SIG-M5 (cell line): ENCODE results near the gene ELAVL2.

Experiments used
- DNase-seq: peaks from one replicate; lab custom pipeline; 2025; lab: John Stamatoyannopoulos, UW

The ELAVL2 gene

DNA sequence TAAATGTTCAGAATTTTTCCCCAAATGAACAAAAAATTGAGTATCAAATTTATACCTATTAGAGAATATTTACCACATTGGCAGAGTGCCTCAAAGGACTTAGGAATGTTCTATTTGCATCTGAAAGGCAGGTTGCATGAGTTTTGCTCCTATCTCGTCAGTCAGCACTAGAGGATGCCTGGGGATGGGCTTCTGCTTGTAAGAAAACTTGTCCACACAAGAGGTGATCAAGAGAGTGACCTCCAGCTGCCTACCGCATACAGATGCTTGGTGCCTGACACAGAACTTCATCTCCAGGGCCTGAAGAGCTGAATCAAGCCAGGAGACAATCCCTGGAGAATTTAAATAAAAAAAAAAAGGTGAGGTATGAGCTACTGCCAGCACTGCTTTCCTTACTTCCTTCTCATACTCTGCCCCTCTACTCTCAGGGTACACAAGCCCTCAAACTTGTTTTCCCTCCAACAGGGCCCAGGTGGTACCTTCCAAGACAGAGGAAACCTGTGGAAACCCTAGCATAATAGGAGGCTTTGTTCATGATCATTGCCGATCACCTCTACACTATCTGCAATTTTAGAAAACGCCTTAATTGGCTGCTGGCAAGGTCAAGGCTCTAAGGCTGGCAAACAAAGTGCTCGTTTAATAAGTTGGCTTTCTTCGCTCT lies 166.6 kb downstream of the ELAVL2 start:
- DNase-seq = no peak

DNA sequence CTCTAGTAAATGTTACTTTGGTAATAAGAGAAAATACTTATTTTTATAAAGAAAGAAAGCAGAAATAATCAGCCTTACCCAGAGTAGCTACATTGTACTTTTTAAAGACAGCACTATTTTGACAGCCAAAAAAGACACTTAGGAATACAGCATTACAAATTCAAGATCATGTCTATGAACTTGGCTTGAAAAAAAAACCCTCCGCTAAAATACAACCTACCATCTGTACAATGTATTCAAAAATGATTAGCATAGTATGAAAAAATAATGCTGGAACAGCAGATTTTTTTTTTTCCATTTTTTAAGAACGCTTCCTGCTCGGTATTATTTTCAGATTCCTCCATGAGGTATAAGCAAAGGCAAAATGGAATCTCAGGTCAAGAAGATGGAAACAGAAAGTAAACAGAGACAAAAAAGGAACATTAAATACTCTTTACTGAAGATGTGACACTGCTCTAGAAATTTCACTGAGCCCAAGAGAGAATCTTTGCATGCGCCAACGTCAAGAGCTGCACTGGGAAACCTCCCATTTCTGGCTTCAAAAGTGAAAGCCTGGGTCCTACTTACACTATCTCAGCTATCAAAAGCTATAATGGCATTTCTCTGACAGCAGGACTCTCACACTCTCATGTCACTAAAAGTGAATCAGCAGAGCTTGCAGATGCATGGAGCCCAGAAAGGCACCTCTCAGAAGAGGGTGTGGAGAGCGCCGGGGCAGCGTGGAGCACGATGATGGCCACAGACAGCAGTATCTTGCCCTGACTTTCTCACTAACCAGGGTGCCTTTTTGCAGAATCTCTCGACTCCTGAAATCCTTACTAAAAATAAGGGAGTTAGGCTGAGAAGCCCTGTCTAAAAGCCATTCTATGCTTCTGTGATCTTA lies 167.4 kb downstream of the ELAVL2 start:
- DNase-seq = no peak

DNA sequence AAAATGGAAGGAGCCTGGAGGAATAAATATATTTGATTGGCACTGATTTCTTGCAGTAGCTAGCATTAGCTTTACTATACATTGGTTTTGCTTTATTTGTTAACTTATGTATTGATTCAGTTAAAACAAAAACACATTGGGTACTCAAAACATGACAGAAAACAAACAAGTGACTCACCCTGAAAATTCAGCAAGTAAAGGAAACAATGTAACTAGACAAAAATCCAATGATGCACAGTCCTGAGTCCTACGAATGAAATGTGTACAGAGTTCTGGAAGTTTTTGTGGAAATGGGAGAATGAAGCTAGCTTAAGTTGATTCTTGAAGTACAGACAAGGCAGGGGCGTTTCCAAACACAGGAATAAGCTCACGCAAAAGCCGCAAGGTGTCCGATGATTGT lies 175.0 kb downstream of the ELAVL2 start:
- DNase-seq = no peak

DNA sequence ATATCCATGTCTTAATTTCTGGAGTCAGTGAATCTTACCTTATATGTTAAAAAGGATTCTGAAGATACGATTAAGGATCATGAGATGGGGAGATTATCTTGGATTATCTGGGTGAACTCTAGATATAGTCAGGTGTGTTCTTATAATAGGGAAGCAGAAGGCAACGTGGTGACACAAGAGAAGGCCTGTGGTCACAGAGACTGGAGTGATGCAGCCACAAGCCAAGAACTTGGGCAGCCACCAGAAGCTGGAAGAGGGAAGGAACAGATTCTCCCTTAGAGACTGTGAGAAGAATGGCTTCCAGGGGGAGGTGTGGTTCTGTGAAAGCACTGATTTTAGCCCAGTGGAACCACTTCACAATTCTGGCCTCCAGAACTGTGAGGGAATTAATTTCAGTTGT lies 177.4 kb downstream of the ELAVL2 start:
- no peak for DNase-seq

DNA sequence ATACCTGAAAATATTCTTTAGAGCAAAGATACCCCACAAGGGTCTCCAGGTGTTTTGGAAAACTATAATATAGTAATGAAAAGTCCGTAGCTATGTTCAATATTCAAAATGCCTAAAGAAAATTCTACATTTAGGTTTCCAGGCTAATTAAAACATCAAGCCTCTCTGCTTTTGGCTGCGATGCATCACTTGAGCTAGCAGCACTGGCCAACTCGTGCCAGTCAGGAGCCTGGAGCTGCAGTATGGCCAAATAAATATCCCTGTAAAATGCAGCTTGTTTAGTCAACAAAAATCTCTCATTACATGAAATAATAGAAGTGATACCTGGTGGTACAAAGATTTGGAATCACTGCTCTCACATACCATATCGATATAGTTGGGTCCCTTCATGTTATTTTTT lies 181.1 kb downstream of the ELAVL2 start:
- DNase-seq = no peak

DNA sequence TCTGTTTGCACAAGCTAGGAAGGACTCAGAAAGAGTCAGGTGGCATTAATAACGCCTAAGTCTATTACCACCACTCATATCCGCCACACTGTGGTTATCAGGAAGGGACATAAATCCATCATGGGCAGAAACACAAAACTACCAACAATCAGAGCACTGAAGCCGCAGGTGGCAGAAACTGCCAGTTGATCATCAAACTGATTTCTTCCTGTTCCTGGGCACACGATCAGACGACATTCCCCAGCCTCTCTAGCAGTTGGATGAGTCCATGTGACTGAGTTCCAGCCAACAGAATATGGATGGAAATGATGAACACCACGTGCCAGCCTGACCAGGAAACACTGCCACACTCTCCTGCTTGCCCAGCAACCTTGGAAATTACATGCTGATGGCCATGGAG lies 181.7 kb downstream of the ELAVL2 start:
- DNase-seq = no peak

DNA sequence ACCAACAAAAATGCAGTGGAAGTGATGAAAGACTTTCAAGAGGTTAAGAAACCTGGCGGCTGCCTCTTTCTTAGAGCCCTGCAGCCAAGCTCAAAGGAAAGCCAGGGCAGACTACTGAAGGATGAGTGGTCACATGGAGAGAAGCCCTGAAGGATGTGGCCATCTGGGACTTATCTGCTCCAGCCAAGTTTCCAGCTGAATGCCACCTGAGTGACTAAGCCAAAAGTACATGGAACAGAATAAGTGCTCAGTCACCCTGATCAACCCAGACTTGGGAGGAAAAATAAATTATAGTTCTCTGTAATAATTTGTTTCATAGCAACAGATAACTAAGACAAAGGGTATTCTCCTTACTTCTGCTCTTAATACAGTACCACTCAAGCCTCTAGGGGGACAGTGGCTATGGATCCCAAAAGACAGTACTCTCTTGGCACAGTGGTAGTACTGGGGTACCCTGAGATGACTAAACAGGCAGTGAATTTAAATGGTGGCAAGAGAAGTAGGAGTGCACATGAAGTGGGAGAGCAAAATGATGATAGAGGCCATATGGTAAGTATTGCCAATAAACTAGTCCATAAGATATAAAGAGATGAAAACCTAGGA lies 182.3 kb downstream of the ELAVL2 start:
- no peak for DNase-seq
